ENCODE results near the gene RNF26.

Gene RNF26

DNA sequence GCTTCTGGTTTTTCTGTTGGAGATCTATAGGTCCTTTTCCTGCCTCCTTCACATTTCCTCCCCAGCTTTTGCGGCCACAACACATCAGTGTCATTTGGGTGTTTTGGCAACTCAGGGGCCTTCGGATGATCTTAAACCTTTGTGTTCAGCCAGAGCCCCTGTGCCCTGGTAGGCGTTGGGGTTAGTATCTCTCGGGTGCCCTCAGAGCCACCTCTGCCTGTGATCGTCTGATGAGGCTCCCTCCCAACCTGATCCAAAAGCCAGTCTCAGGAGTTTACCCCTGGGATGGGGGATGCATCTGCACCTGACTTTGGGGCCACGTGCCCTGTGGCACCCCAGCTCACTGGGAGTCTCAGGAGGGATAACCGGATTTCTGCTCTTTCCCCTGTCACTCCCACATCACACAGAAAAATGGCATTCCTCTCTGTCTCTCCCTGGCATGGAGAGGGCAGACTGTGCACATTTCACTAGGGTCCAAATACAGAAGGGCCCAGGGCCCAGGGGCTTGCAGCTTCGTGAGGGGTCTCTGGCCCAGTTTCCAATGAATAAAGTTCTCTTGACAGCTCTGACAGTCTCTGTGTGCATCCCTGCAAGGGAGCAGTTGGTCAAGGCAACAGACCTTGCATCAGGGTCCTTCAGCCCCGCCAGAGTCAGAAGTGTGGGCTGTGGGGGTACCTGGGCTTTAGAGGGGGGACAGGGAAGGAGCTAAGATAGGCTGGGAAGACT lies 2.6 kb downstream of the RNF26 start:
- DNase-seq (ENCODE audit: low spot score), result no peak

DNA sequence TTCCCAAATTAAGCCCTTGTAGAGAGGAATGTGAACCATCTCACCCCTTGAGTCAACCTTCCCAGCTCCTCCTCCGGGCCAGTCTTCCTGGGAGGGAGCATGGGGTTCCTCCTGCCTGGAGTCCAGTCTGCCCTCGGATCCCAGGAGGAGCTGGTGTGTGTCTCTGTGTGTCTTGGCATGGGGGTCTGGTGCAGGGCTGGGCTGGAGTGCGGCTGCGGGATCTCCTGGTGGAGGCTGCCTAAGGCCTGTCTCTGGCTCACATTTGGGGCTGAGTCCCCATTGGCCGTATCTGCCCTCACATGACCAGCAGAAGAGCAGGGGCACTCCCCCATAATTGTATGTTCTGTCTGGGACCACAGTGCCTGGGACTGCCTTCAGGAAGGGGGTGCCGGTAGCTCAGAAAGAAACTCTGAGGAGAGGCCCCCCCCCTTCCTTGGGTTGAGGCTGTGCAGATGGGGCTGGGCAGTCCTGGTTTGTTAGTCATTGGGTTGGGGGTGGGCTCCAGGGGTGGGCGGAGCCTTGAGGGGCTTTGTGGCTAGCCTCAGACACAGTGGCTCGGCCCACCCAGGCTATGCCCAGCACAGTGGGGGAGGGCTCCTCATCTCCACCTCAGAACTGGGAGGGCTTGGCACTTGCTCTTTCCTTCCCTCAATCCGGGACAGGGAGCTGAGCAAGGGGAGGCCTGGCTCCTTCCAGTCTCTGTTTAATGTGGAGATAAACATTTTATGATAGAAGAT lies 3.4 kb downstream of the RNF26 start:
- DNase-seq (ENCODE audit: low spot score), result no peak

DNA sequence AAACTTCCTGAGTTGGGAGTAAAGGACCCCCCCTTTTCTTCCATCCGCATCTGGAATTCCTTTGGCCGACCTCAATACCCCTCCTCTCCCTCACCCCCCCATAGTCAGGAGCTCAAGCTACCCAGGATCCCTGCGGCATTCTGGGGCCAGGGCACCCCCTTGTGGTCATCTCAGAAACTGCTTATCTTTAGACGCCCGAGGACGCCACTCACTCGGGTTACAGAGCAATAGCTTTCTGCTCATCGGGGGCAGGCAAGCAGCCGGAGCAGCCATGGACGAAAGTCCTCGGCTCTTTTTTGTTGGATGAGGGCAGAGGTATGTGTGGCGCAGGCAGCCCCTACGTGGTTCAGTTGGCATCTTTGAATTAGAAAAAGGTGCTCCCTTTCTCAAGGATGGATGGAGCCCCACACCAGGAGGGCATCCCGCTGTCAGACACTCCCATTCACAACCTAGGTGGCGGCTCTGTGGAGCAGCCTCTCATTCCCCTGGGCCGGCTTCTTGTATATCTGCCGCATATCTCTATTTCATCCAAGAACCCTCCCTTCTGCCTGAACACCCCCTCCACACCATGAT lies 4.1 kb downstream of the RNF26 start:
- peak; percentile 93 for DNase-seq (ENCODE audit: low spot score)

DNA sequence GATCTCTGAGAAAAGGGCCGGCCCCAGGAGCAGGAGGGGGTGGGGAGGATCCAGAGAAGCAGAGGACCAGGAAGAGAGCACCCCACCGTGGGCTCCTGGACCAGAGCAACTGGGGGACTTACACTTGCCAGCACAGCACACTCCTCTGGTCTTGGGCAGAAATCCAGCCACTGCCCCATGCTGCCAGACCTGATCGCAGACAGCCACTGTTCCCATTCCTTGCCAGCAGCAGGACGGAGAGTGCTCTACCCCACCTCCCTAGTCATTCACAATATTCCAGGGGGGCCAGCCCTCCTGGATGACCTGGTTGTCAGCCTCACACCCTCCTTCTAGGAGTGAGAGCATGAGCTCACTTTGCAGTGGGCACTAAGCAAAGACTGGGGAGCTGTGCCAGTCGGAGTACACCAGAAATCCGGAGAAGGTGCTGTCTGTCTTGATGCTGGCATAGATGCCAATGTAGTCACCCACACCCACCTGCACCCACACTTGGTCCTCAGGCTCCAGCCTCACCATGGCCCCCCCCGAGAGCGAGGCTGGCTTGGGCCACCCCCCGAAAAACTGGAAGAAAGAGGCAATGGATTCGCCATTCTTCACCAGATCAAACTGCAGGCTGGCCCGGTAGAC lies 4.8 kb downstream of the RNF26 start:
- DNase-seq (ENCODE audit: low spot score), result no peak

DNA sequence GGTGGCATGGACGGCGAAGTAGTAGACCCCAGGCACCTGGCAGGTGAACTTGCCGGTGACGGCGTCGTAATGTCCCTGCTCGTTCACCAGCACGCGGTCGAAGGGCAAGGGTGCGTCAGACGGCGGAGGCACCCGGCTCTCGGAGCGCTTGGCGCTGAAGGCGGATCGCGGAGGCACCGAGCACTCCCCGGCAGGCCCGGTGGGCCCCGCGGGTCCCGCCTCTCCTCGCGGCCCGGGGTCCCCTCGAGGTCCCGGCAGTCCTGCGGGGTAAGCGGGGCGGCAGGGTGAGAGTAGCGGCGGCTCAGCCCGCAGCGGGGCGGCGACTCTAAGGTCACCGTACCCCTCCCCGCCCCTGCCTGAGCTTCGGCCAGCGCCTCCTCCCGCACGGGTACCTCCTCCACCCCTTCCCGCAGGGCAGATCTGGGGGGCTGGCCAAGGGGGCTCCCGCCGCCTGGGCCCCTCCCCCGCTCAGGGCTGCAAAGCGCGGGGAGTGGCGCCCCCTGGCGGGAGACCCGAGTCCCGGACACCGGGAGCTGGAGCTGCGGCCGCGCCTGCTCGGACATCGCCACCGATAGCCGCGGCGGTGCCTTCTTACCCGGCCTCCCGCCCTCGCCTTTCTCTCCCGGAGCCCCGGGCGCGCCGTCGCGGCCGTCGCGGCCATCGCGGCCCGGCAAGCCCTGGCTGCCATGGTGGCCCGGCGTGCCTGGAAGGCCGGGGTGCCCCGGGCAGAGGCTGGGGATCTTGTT lies 5.4 kb downstream of the RNF26 start:
- DNase-seq (ENCODE audit: low spot score), result peak; percentile 88

DNA sequence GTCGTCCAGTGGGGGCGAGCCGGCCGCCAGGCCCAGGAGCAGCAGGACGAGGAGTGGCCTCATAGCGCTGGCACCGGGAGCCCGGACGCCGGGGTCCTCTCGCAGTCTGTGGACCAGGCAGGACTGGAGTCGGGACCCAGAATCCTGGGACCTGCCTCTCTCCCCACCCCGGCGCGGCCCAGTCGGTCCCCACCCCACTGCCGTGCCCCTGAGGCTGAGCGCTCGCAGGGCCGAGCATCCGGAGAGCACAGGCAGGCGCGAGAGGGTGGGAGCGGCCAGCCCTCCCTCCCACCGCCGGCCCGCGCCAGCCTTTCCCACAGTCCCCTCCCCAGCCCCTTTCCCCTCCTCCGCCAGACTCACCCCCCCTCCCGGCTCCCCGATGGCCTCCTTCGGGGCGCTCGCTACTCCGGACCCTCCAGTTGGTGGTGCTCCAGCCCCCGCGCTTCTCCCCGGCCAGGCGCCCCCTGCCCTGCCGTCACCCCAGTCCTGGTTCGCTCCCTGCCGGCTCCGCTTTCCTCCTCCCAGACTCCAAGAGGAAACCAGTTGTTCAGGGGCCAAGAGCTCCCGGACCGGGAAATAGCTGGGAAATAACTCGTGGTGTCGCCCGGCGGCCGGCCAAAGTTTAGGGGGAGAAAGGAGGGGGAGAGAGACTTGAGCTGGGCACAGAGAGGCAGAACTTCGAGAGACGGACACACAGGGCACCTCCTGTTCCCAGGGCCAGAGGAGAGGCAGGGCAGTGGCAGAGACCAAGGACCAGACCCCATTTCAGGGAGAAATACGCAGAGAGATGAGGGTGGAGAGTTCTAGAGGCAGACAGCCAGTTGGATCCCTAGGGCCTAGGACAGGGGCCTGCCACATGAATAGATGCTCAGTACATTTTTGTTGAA lies 6.3 kb downstream of the RNF26 start, which contains the start of gene C1QTNF5:
TSS of gene C1QTNF5 (minus strand) at position 549 of the 887 bp plus-strand sequence. CDS start at position 63, 486 bp downstream.
- no peak for DNase-seq (ENCODE audit: low spot score)

DNA sequence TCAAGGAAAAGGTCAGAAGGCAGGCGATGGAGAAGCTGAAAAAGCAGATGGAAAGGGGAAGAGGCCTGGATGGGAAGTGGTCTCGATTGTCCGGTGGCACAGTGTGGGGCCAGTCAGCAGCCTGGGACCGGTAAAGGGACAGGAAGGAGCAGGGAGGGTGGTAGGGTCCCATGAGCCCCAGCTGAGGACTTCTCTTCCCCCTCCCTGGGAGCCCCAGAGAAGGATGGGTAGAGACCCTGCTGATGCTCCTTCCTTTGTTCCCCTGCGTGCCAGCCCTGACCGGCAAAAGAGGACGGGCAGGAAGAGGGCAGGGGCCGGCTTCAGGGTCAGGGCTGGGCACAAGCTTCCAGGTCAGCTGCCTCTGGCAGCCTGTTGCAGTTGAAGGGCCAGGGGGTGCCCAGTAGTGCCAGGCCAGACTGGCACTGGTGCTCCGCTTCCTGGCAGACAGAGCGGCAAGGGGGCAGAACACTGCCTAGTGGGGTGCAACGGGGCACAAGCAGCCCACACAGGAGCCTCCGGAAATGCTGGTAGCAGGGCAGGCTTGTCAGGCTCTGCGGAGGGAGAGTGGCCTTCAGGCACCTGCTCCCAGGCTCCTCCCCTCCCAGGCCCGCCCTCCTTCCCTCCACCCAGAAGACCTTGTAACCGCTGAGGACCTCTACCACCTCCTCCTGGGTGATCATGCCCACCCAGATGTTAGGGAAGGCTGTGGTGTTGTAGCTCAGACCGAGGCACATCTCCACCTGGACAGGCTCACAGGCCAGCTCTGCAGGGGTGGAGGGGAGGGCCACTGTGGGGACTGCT lies 7.1 kb downstream of the RNF26 start:
- no peak for DNase-seq (ENCODE audit: low spot score)

DNA sequence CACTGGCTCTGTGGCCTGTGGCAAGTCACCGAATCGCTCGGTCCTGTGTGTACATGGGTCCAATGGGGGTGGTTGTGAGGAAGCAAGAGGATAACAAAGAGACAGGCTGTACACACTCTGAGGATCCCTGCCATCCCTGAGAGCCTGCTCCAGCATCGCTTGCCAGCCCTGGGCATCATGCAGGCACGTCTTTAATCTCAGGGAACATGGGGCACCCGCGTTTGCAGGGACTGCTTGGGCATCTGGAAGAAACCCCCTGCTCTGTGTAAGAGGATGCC lies 7.6 kb downstream of the RNF26 start:
- DNase-seq (ENCODE audit: low spot score), result no peak

DNA sequence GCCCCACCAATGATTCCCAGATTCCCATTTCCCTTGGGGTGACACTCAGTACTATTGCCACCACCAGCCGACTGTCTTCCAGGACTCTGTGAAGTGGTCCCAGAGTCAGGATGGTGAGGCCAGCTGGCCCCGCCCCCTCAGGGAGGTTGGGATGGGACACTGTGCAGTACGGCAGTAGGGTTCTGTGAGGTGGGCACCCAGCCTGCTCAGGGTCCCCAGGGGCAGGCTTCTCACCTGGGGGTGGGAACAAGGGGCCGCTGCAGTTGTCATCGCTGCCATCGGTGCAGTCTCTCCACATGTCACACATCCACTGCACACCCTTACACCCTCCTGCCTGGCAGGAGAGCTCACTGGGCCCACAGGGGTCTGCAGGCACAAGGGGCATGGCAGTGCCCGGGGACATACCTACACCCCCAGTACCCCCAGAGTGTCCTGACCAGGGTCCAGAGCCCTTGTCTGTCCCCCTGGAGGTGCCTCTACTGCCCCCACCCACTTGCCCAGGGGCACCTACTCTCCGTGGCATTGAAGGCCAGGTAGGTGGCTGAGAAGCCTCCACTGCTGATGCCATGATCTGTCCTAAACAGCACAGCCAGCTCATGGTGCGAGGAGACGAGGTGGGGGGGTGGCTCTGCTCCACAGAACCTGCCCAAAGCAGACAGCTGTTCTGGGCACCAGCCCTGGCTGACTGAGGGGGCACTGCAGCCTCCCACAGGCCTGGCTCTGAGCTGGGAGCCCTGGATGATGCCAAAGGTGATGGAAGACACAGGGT lies 8.2 kb downstream of the RNF26 start:
- DNase-seq (ENCODE audit: low spot score), result no peak

DNA sequence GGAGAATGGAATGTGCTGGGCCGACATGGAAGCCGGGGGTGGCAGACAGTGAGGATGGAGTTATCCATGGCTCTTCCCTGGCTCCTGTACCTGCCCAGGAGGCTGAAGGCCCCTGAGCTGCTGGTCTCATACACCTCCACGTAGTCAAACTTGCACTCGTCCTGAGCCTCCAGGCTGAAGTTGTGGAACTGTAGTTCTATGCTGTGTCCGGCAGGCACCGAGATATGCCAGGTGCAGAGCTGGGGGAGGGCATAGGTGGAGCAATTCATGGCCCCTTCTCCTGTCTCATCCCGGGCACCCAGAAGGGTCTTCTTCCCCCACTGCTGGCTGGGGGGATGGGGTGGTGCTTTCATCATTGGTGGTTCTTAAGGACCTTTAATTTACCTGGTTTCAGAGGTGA lies 9.4 kb downstream of the RNF26 start:
- DNase-seq (ENCODE audit: low spot score), result no peak

DNA sequence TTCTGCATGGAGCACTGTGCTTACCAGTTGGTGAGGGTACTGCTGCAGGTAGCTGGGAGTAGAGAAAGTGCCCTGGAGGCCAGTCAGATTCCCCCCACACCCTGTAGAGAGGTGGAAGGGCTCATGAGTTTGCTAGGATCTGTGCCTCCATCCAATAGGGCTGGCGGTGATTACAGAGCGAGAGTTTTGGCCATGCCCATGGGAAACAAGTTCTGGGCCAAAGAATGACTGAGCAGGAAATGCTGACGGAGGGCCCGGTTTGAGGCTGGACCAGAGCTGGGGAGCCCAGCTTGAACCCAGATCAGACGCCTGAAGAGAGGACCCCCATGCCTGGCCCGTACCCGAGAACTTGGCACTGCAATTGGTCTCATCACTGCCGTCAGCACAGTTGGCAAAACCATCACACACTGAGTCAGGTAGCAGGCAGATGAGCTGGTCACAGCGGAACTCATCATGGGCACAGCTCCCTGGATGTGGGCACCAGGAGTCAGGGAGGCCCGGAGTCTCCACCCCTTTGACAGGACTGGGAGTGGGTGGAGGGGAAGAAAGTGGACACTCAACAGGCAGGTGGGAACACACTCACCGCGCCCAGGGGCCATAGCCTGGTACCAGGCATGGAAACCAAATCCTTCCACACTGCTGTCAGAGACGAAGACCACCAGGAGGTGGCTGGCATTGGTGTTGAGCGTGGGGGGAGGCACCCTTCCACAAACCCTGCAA lies 10.1 kb downstream of the RNF26 start:
- DNase-seq (ENCODE audit: low spot score), result no peak

DNA sequence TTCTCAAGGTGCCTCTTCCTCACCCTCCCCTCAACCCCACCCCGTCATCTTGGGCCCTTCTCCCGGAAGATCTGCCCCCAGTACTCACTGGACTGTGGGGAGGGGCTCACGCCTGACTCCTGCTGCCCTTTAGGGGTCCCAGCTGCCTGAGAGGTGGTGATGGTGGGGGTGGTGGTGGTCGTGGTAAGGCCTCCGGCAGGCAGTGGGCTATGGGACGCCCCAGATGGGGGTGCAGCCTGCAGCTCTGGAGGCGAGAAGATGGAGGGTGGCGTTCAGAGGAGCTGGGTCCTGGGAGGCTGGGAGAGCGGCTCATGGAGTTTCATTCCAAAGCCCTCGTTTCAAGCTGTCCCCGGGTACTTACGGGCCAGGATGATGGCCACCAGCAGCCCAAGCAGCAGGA lies 11.4 kb downstream of the RNF26 start:
- DNase-seq (ENCODE audit: low spot score), result no peak

DNA sequence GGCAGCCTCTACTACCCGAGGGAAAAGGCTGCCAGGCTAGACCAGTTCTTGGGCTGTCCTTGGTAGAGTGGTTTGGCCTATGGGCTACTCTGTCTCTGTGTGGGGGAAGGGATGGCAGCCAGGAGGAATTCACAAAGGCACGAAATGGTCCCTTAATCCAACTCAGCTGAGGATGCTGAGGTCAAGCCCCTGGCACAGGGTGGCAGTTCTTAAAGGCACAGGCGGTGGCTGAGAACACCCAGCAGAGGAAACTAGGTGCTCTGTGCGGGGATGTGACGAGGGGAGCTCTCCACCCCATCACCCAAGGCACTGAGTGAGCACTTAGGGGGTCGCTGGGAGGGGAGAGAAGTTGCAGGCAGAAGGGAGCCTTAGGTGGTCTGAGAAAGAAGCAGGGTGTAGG lies 12.3 kb downstream of the RNF26 start, which contains the start of gene MFRP:
TSS of gene MFRP (minus strand) at position 101 of the 400 bp plus-strand sequence. CDS start 192 bp downstream, outside the sequence.
- DNase-seq (ENCODE audit: low spot score), result no peak

DNA sequence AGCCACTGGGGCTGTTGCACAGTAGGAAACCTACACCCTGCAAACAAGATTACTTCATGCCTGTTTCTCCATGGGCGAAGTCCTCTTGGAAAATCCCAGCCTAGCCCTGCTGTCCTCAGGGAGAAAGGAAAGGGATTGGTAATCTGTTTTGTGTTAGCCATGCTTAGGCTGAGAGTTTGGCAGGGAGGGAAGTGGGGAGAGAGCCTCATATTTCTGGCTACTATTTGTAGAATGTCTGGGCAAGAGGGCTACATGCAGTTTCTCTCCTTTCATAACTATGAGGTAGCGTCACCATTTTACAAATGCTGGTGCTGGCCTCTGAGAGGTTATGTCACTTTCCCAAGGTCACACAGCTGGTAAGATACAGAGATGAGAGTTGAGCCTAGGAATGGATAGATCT lies 12.9 kb downstream of the RNF26 start:
- no peak for DNase-seq (ENCODE audit: low spot score)

DNA sequence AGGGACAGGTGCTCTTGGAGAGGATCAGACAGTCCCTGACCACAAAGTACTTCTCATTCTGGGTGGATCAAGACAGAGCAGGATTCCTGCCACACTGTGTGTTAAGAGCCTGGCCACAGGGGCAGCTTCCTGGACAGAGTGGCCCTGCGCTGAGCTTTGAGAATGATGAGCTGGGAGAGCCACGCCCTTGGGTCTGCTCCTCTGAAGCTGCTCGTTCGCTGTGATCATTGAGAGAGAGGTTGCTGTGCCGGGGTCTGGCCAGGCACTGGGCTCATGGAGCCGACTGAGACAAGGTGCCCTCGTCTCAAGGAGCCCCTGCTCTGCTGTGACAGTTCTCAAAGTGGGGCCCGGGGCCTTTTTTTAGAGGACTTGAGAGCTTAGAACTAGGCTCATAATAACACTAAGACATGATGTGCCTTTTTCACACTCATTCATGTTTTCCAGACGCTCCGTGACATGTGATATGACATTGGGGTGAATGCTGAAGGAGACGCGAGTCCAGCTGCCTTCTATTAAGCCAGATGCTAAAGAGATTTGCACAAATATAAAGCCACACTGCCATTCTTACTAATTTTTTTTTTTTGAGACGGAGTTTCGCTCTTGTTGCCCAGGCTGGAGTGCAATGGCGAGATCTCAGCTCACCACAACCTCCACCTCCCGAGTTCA lies 13.7 kb downstream of the RNF26 start:
- DNase-seq (ENCODE audit: low spot score), result no peak

DNA sequence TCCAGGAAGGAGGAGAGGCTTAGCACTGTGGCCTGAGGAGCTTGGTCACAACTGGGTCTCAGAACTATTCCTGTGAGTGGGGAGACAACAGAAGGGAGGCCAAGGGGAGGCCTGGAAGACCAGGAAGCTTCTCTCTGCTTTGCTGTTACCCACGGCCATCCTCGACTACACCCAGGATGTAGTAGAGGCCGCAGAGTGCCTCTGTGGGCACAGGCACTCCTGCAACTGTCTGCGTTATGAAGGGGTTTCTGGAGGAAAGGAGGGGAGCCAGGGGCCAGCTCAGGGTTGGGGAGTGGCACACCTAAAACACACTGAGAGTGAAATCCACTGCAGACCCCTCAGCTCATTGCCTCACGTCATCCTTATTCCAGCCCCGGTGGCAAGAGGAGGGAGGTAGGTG lies 16.0 kb downstream of the RNF26 start:
- DNase-seq (ENCODE audit: low spot score), result no peak

DNA sequence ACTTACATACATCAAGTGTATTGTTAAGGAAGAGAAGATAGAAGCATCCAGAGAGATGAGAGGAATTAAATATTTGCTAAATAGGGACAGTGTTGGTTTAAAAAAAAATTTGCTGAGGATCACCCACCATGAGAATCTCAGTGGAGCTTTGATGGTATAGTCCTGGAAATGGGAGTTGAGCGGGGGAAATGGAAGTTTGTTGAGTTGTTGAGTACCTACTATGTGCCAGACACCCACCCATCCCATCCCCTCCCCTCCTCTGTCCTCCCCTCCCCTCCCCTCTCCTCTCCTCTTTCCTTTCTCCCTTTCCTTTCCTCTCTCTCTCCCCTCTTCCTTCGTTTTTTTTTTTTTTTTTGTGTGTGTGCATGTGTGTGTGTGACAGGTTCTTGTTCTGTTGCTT lies 16.9 kb downstream of the RNF26 start:
- DNase-seq (ENCODE audit: low spot score), result no peak

DNA sequence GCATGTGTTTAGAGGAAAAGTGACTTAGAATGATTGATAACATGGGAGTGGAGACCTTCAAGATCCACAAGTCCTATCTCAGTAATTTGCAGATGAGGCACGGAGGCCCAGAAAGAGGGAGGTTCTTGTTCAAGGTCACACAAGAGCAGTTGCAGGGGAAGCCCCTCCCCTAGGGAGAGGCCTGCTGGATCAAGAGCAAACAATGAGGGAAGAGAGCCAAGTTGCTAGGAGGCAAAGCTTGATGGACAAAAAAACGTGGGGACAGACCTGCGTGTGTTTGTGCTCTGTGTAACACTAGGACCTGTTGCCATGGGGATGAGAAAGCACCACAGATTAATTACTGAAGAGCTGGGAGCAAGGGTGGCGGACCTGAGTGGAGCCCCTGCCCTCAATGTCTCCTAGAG lies 18.5 kb downstream of the RNF26 start:
- peak; percentile 87 for DNase-seq (ENCODE audit: low spot score)

Measured in HuH-7 (cell line).